Endodermal cell (in vitro differentiated cells): ENCODE measurements around the gene CD34. TPM values are rescaled to one million over a fixed set of nuclear protein-coding genes. Genes with fewer than 3 reads are reported as not detected.

ENCODE experiments used
- DNase-seq: peaks from one replicate; pipeline ENCODE4 v3.0.0-alpha.2; 2017
- H3K27ac ChIP-seq: 2 replicates; pipeline ENCODE4 v1.5.1; 2013; ENCODE audit warnings: mild to moderate bottlenecking, low read depth, low read length, moderate library complexity
- H3K27me3 ChIP-seq: 2 replicates; pipeline ENCODE4 v1.6.1; 2013; ENCODE audit warnings: mild to moderate bottlenecking, low read length, moderate library complexity; ENCODE audit not compliant: insufficient read depth, control insufficient read depth, poor library complexity, severe bottlenecking
- H3K36me3 ChIP-seq: 2 replicates; pipeline ENCODE4 v1.7.0; 2013; ENCODE audit warnings: mild to moderate bottlenecking, low read length, moderate library complexity; ENCODE audit not compliant: control insufficient read depth, insufficient read depth
- H3K4me1 ChIP-seq: one replicate; pipeline ENCODE4 v1.7.0; 2013; ENCODE audit warnings: low read length; ENCODE audit not compliant: control insufficient read depth, insufficient read depth
- H3K4me3 ChIP-seq: 2 replicates; pipeline ENCODE4 v1.5.1; 2013; ENCODE audit warnings: mild to moderate bottlenecking, low read length, moderate library complexity
- H3K9ac ChIP-seq: 2 replicates; pipeline ENCODE4 v1.6.1; 2013; ENCODE audit warnings: mild to moderate bottlenecking, low read length, moderate library complexity; ENCODE audit not compliant: poor library complexity, severe bottlenecking; ENCODE audit errors: extremely low read depth
- H3K9me3 ChIP-seq: 2 replicates; pipeline ENCODE4 v1.6.1; 2013; ENCODE audit warnings: mild to moderate bottlenecking, low read length, moderate library complexity; ENCODE audit not compliant: control insufficient read depth
- H3K27ac Mint-ChIP-seq: 2 replicates; pipeline ENCODE4 v1.8.0; 2020; ENCODE audit warnings: mixed read lengths
- H3K27me3 Mint-ChIP-seq: 2 replicates; pipeline ENCODE4 v1.8.0; 2021; ENCODE audit warnings: mild to moderate bottlenecking, mixed read lengths; ENCODE audit not compliant: insufficient read depth
- H3K36me3 Mint-ChIP-seq: 2 replicates; pipeline ENCODE4 v1.8.0; 2020; ENCODE audit warnings: low read depth, mixed read lengths
- H3K4me1 Mint-ChIP-seq: 2 replicates; pipeline ENCODE4 v1.8.0; 2020; ENCODE audit warnings: mixed read lengths
- H3K4me3 Mint-ChIP-seq: 2 replicates; pipeline ENCODE4 v1.8.0; 2020; ENCODE audit warnings: mild to moderate bottlenecking, moderate library complexity, mixed read lengths
- H3K9me3 Mint-ChIP-seq: 2 replicates; pipeline ENCODE4 v1.8.0; 2020; ENCODE audit warnings: mild to moderate bottlenecking, mixed read lengths
- CTCF ChIP-seq: fragments of 200-600 bp; sonication (generic); conservative IDR thresholded peaks from 2 replicates; pipeline ENCODE4 v1.5.0; 2021; ENCODE audit warnings: antibody characterized with exemption, mild to moderate bottlenecking
- WGBS, 2 experiments: methylation state at CpG; one replicate each; pipeline versions ENCODE4 v1.1.5 to v1.1.7; 2013; ENCODE audit warnings: missing lambda C conversion rate in 2 of 2, mixed read lengths in 1 of 2; ENCODE audit not compliant: insufficient coverage in 1 of 2, insufficient read length in 1 of 2; 5-methylcytosine and 5-hydroxymethylcytosine counted together
- total RNA-seq, 2 donors: library from RNA; stranded (reverse); fragmentation: NEBNext Ultra II Directional in 1 of 2; extraction: Animal tissue kit (Norgen Biotek cat#: 25700) in 1 of 2; gene quantifications; 2 replicates in 1 of 2; 3 replicates in 1 of 2; pipeline ENCODE4 v1.2.1, GENCODE V29; 2021

Gene CD34
- total RNA-seq, 2 donors from 2014 or later: 1.6 to 6.9 TPM

GRCh38 chr1:207833956-207834660 is 76.8 kb downstream of the CD34 start:
- Histone ChIP-seq H3K9me3 (no peaks in the 10 kb centered on the region), H3K4me3 (no peak overlapping the region), H3K36me3 (no peaks in the 10 kb centered on the region), H3K4me1 (no peaks in the 10 kb centered on the region), H3K27ac (no peak overlapping the region), H3K27me3 (no peaks in the 10 kb centered on the region), H3K9ac (no peak overlapping the region)
- H3K27me3 Mint-ChIP-seq: no peaks in the 10 kb centered on the region
- H3K27ac Mint-ChIP-seq: no peak overlapping the region
- DNase-seq: no peak
- H3K4me1 Mint-ChIP-seq: no peaks in the 10 kb centered on the region
- no peak for TF ChIP-seq CTCF
- no peak overlapping the region for H3K4me3 Mint-ChIP-seq
- H3K36me3 Mint-ChIP-seq: no peaks in the 10 kb centered on the region
- WGBS, 2 experiments: 92 to 93% methylated on average over 3 to 7 of the region's 7 CpGs
- H3K9me3 Mint-ChIP-seq: no peaks in the 10 kb centered on the region

GRCh38 chr1:207833381-207833780 is 77.5 kb downstream of the CD34 start:
- H3K27ac Mint-ChIP-seq: no peak overlapping the region

GRCh38 chr1:207832796-207833195 is 78.1 kb downstream of the CD34 start:
- Mint-ChIP-seq H3K36me3 (no peaks in the 10 kb centered on the region), H3K27me3 (no peaks in the 10 kb centered on the region), H3K27ac (no peak overlapping the region), H3K4me1 (peaks cover 5% of the 10 kb centered on the region), H3K9me3 (no peaks in the 10 kb centered on the region), H3K4me3 (no peak overlapping the region)
- no peaks in the 10 kb centered on the region for H3K4me1 ChIP-seq
- H3K36me3 ChIP-seq: no peaks in the 10 kb centered on the region
- no peak for TF ChIP-seq CTCF
- H3K9ac ChIP-seq: no peak overlapping the region
- no peaks in the 10 kb centered on the region for H3K27me3 ChIP-seq
- no peaks in the 10 kb centered on the region for H3K9me3 ChIP-seq
- WGBS, 2 experiments: 90 to 96% methylated on average over 8 of the region's 8 CpGs
- H3K4me3 ChIP-seq: no peak overlapping the region
- no peak for DNase-seq
- H3K27ac ChIP-seq: no peak overlapping the region

More at GRCh38 chr1:207833381-207833780, 77.5 kb downstream of the CD34 start:
- Histone ChIP-seq H3K9me3 (no peaks in the 10 kb centered on the region), H3K27ac (no peak overlapping the region), H3K36me3 (no peaks in the 10 kb centered on the region), H3K4me1 (no peaks in the 10 kb centered on the region), H3K9ac (no peak overlapping the region), H3K27me3 (no peaks in the 10 kb centered on the region), H3K4me3 (no peak overlapping the region)
- H3K36me3 Mint-ChIP-seq: no peaks in the 10 kb centered on the region
- WGBS, 2 experiments: 92 to 96% methylated on average over 4 to 6 of the region's 6 CpGs
- no peaks in the 10 kb centered on the region for H3K27me3 Mint-ChIP-seq
- no peak overlapping the region for H3K4me3 Mint-ChIP-seq
- TF ChIP-seq CTCF: no peak
- DNase-seq: no peak
- H3K4me1 Mint-ChIP-seq: peaks cover under 1% of the 10 kb centered on the region
- no peaks in the 10 kb centered on the region for H3K9me3 Mint-ChIP-seq
